Astrocyte of the cerebellum (primary cell): Measurements from ENCODE around the gene RAB3GAP2.
"Not testable (repeated sequence)": the region's sequence is repeated elsewhere in the genome, so short reads cannot be mapped to it uniquely, and the experiment has no call there.

Experiments
- DNase-seq: peaks from one replicate; pipeline ENCODE4 v3.0.0-alpha.2; 2011; ENCODE audit warnings: low read depth
- H3K4me3 ChIP-seq: 2 replicates; pipeline ENCODE4 v1.5.1; 2011; ENCODE audit warnings: mild to moderate bottlenecking, low read depth, low read length, moderate library complexity
- CTCF ChIP-seq: IDR thresholded peaks from 2 replicates; pipeline ENCODE4 v1.5.1; 2012; ENCODE audit warnings: low read length, low read depth, moderate library complexity, mild to moderate bottlenecking; ENCODE audit errors: missing control alignments
- in situ Hi-C: cut with HindIII; loops from 2 replicates; pipeline ENCODE4 v1.10.0; 2017; ENCODE audit warnings: low sequenced_read_pairs

The RAB3GAP2 gene

GRCh38 chr1:220186752-220187151, 85.5 kb downstream of the RAB3GAP2 start:
- no peak for DNase-seq
- H3K4me3 ChIP-seq: no peak overlapping the region
- in situ Hi-C loops: no loop called here
- TF ChIP-seq CTCF: no peak

GRCh38 chr1:220184506-220184905, 87.7 kb downstream of the RAB3GAP2 start:
- no peak for TF ChIP-seq CTCF
- in situ Hi-C loops: no loop called here
- no peak for DNase-seq
- H3K4me3 ChIP-seq: no peak overlapping the region

GRCh38 chr1:220182656-220183055, 89.6 kb downstream of the RAB3GAP2 start:
- H3K4me3 ChIP-seq: no peak overlapping the region
- TF ChIP-seq CTCF: no peak
- in situ Hi-C loops: no loop called here
- no peak for DNase-seq

GRCh38 chr1:220182111-220182510, 90.1 kb downstream of the RAB3GAP2 start:
- in situ Hi-C loops: no loop called here
- no peak overlapping the region for H3K4me3 ChIP-seq

GRCh38 chr1:220176540-220176939, 95.7 kb downstream of the RAB3GAP2 start:
- no peak overlapping the region for H3K4me3 ChIP-seq
- TF ChIP-seq CTCF: no peak
- no peak for DNase-seq
- in situ Hi-C loops: no loop called here

More at GRCh38 chr1:220182111-220182510, 90.1 kb downstream of the RAB3GAP2 start:
- TF ChIP-seq CTCF: no peak
- DNase-seq: no peak

- in situ Hi-C loops: no loop called here
Observed at GRCh38 chr1:220170836-220171526, 101.3 kb downstream of the RAB3GAP2 start.

GRCh38 chr1:220169887-220170286, 102.4 kb downstream of the RAB3GAP2 start:
- H3K4me3 ChIP-seq, DNase-seq, in situ Hi-C loops: not testable (repeated sequence)

More at GRCh38 chr1:220170836-220171526, 101.3 kb downstream of the RAB3GAP2 start:
- no peak overlapping the region for H3K4me3 ChIP-seq
- no peak for TF ChIP-seq CTCF
- no peak for DNase-seq
